Measurements from ENCODE around the gene ROR1.

ROR1 gene

GRCh38 chr1:63773815-63774616 lies at the start of gene ROR1 (continued):
- TF ChIP-seq MEIS1 (CRISPR knock-in tag; IDR thresholded peaks at IDR 0.05; ENCODE audit: borderline replicate concordance) = no peak

- CTCF ChIA-PET = interaction anchor here (0.6 kb wide), 1 partner anchor 37 kb away, joined by 4 read pairs; no protein-coding TSS in a partner anchor
- no peak overlapping the region for H3K27ac ChIP-seq (ENCODE audit: extremely low read depth, low read depth, low read length)
- TF ChIP-seq ZNF677 (tag by site-specific recombination; IDR thresholded peaks at IDR 0.05) (no peak), SCRT2 (tag by site-specific recombination; IDR thresholded peaks at IDR 0.05) (no peak), ZNF138 (tag by site-specific recombination; IDR thresholded peaks at IDR 0.05; ENCODE audit: borderline replicate concordance) (no peak), ZBTB7A (tag by site-specific recombination; IDR thresholded peaks at IDR 0.05; ENCODE audit: low read depth) (no peak), ZNF626 (tag by site-specific recombination; IDR thresholded peaks at IDR 0.05) (no peak), ZNF670 (tag by site-specific recombination; IDR thresholded peaks at IDR 0.05; ENCODE audit: low read depth) (no peak), ZNF707 (tag by site-specific recombination; IDR thresholded peaks at IDR 0.05) (no peak), GLI4 (tag by site-specific recombination; IDR thresholded peaks at IDR 0.05) (no peak), GLI2 (tag by site-specific recombination; IDR thresholded peaks at IDR 0.05; ENCODE audit: borderline replicate concordance, low read depth) (no peak), KLF7 (tag by site-specific recombination; IDR thresholded peaks at IDR 0.05; ENCODE audit: borderline replicate concordance) (no peak), ZNF157 (tag by site-specific recombination; IDR thresholded peaks at IDR 0.05) (no peak)
- no peaks in the 10 kb centered on the region for H3K9me3 ChIP-seq (ENCODE audit: control insufficient read depth, insufficient read depth, low read depth, low read length)
- no peaks in the 10 kb centered on the region for H3K36me3 ChIP-seq (ENCODE audit: control insufficient read depth in 2 of 2, insufficient read depth in 1 of 2, low read length in 2 of 2)
- no peak overlapping the region for H3K4me3 ChIP-seq (ENCODE audit: low read depth, low read length)
- H3K4me1 ChIP-seq (ENCODE audit: control insufficient read depth, insufficient read depth, low read length) = peaks cover 3% of the 10 kb centered on the region; the same call in 1 of the 2 replicates
- POLR2A ChIA-PET = no interaction called here
These were observed 49.4 kb upstream of the ROR1 start for GRCh38 chr1:63724375-63724899.

GRCh38 chr1:63728611-63729226 lies 45.1 kb upstream of the ROR1 start:
- Histone ChIP-seq H3K4me3 (ENCODE audit: low read depth, low read length) (no peak overlapping the region), H3K4me1 (ENCODE audit: control insufficient read depth, insufficient read depth, low read length) (no peaks in the 10 kb centered on the region; the same call in 1 of the 2 replicates), H3K36me3 (ENCODE audit: control insufficient read depth in 2 of 2, insufficient read depth in 1 of 2, low read length in 2 of 2) (no peaks in the 10 kb centered on the region), H3K27ac (ENCODE audit: extremely low read depth, low read depth, low read length) (no peak overlapping the region), H3K9me3 (ENCODE audit: control insufficient read depth, insufficient read depth, low read depth, low read length) (no peaks in the 10 kb centered on the region)
- POLR2A ChIA-PET = no interaction called here
- CTCF ChIA-PET = no interaction called here
- TF ChIP-seq YY1 (tag by site-specific recombination; IDR thresholded peaks at IDR 0.05) = no peak
- peak; percentile 55 for TF ChIP-seq GLIS1 (tag by site-specific recombination; IDR thresholded peaks at IDR 0.05)
- TF ChIP-seq ZNF501 (tag by site-specific recombination; IDR thresholded peaks at IDR 0.05) = no peak
- no peak for TF ChIP-seq ZNF654 (tag by site-specific recombination; IDR thresholded peaks at IDR 0.05; ENCODE audit: low read depth)

- CTCF ChIA-PET = interaction anchor here (0.7 kb wide), 1 partner anchor 62 kb away, joined by 3 read pairs; no protein-coding TSS in a partner anchor
- POLR2A ChIA-PET = no interaction called here
- Histone ChIP-seq H3K4me1 (ENCODE audit: control insufficient read depth, insufficient read depth, low read length) (no peaks in the 10 kb centered on the region; the same call in 1 of the 2 replicates), H3K27ac (ENCODE audit: extremely low read depth, low read depth, low read length) (no peak overlapping the region), H3K9me3 (ENCODE audit: control insufficient read depth, insufficient read depth, low read depth, low read length) (no peaks in the 10 kb centered on the region), H3K4me3 (ENCODE audit: low read depth, low read length) (no peak overlapping the region), H3K36me3 (ENCODE audit: control insufficient read depth in 2 of 2, insufficient read depth in 1 of 2, low read length in 2 of 2) (no peaks in the 10 kb centered on the region)
- TF ChIP-seq ZNF24 (tag by site-specific recombination; IDR thresholded peaks at IDR 0.05) = no peak
- TF ChIP-seq ZBTB10 (tag by site-specific recombination; IDR thresholded peaks at IDR 0.05) = no peak
- TF ChIP-seq SP7 (tag by site-specific recombination; IDR thresholded peaks at IDR 0.05) = no peak
- TF ChIP-seq REPIN1 (tag by site-specific recombination; IDR thresholded peaks at IDR 0.05; ENCODE audit: low read depth) = no peak
- no peak for TF ChIP-seq FEZF1 (tag by site-specific recombination; IDR thresholded peaks at IDR 0.05)
- no peak for TF ChIP-seq ZNF155 (tag by site-specific recombination; IDR thresholded peaks at IDR 0.05)
- no peak for TF ChIP-seq ZFP69B (tag by site-specific recombination; IDR thresholded peaks at IDR 0.05)
- no peak for TF ChIP-seq PRDM1 (tag by site-specific recombination; IDR thresholded peaks at IDR 0.05)
- no peak for TF ChIP-seq ZFP41 (tag by site-specific recombination; IDR thresholded peaks at IDR 0.05; ENCODE audit: borderline replicate concordance)
- no peak for TF ChIP-seq KLF1 (tag by site-specific recombination; IDR thresholded peaks at IDR 0.05)
- no peak for TF ChIP-seq CTCF (tag by site-specific recombination; IDR thresholded peaks at IDR 0.05)
These were observed 44.6 kb upstream of the ROR1 start for GRCh38 chr1:63729227-63729620.

Measured in HEK293 (cell line).